Prostate gland (tissue), 2 donors: Measurements from ENCODE around the gene TMEM117.

ENCODE experiments used
- POLR2AphosphoS5 ChIP-seq: sonication (generic); formaldehyde crosslinking; IDR thresholded peaks from one replicate; pipeline ENCODE4 v1.6.1; 2017; ENCODE audit warnings: antibody characterized with exemption
- TF ChIP-seq, protein P1 (sequence below), 4 experiments: fragments of 200-600 bp in 2 of 4; fragments of 450-650 bp in 2 of 4; sonication (generic) in 2 of 4; IDR thresholded peaks; 1 replicate in 3 of 4; 2 replicates in 1 of 4; pipeline ENCODE4 v1.5.1; 2016 to 2019; ENCODE audit warnings: antibody characterized with exemption in 4 of 4, mild to moderate bottlenecking in 2 of 4, moderate library complexity in 2 of 4

DNA sequence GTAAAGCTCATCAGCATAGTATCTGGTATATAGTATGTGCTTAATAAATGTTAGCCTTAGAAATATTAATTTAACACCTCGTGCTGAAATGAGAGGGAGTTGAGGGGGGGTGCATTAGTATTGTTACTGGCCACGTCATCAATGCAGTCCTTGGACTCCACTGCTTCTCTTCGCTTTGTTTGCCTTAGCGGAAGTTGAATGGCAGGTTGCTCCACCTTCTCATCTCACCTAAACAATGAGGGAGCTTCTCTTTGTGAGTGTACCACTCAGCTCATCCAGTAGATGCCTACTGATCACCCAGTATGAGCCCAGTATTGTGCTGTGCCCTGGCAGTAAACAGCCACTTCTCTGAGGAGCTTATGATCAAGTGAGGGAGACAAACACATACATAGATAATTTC lies 4.5 kb downstream of the TMEM117 start:
- no peak for TF ChIP-seq POLR2AphosphoS5
- TF ChIP-seq, protein P1, sequence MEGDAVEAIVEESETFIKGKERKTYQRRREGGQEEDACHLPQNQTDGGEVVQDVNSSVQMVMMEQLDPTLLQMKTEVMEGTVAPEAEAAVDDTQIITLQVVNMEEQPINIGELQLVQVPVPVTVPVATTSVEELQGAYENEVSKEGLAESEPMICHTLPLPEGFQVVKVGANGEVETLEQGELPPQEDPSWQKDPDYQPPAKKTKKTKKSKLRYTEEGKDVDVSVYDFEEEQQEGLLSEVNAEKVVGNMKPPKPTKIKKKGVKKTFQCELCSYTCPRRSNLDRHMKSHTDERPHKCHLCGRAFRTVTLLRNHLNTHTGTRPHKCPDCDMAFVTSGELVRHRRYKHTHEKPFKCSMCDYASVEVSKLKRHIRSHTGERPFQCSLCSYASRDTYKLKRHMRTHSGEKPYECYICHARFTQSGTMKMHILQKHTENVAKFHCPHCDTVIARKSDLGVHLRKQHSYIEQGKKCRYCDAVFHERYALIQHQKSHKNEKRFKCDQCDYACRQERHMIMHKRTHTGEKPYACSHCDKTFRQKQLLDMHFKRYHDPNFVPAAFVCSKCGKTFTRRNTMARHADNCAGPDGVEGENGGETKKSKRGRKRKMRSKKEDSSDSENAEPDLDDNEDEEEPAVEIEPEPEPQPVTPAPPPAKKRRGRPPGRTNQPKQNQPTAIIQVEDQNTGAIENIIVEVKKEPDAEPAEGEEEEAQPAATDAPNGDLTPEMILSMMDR (IDR thresholded peaks at IDR 0.05): no peak
